GM12891 (cell line): ENCODE data around the gene KDM1B.
A peak's percentile ranks its signal among the peaks of the same experiment; 100 is the strongest.

Source experiments
- DNase-seq: peaks from one replicate; pipeline ENCODE4 v3.0.0; 2011; ENCODE audit warnings: low spot score; ENCODE audit not compliant: insufficient read length
- FAIRE-seq: peaks from 2 replicates; lab custom pipeline; 2011; peaks lifted over from hg19 to GRCh38; lab: Jason Lieb, UNC
- PAX5 ChIP-seq: IDR thresholded peaks from 2 replicates; pipeline ENCODE4 v1.6.1; 2011; ENCODE audit warnings: low read length, moderate library complexity, mild to moderate bottlenecking; ENCODE audit not compliant: insufficient read depth, severe bottlenecking
- POLR2A ChIP-seq: IDR thresholded peaks from 2 replicates; pipeline ENCODE4 v1.6.1; 2011; ENCODE audit warnings: low read depth, low read length, control low read depth
- POLR2AphosphoS5 ChIP-seq: IDR thresholded peaks from 2 replicates; pipeline ENCODE4 v1.6.1; 2011; ENCODE audit warnings: low read depth, low read length, control low read depth
- POU2F2 ChIP-seq: IDR thresholded peaks from 2 replicates; pipeline ENCODE4 v1.6.1; 2011; ENCODE audit warnings: low read depth, mild to moderate bottlenecking, control low read depth, low read length, moderate library complexity
- SPI1 ChIP-seq: IDR thresholded peaks from 2 replicates; pipeline ENCODE4 v1.6.1; 2011; ENCODE audit warnings: low read depth, low read length, control low read depth
- TAF1 ChIP-seq: IDR thresholded peaks from 2 replicates; pipeline ENCODE4 v1.6.1; 2011; ENCODE audit warnings: low read depth, low read length, control low read depth

Gene KDM1B

DNA sequence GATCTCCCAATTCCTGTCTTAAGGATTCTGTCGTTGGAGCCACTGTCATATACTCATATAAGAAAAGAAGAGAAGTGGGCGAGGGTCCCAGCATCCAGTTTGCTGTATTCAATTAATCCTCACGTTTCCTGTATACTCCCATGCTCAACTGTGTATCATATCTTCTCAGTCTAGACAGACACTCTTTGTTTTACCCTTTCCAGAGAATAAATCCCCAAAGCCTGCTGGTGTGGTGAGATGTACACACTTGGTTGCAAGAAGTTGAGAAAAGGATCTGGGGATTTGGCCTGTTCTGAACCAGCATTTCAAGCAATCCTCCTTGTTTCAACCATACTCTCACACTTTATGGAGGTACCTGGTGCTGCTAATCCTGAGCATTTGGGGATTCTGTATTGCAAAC is 3.4 kb upstream of the KDM1B start:
- TF ChIP-seq SPI1 (no peak), POU2F2 (no peak), POLR2AphosphoS5 (no peak), PAX5 (no peak), TAF1 (no peak), POLR2A (no peak)
- FAIRE-seq: no peak
- DNase-seq: no peak

DNA sequence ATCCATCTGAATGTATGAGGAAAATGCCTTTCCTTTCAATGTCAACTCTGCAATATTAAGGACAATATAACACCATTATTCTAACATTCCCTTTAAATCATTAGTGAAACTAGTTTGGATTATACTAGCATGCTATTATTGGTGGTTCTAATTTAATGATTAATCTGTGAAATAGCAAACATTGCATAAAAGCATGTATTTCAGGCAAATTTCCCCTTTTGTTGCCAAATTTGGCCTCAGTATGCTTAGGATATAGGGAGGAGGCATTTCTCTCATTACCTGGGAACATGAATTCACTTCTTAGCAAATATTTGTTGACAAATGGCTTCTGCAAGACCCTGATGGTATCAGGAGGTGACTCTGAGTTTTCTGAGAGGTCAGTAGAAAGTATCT is 1.9 kb upstream of the KDM1B start:
- TF ChIP-seq POU2F2: no peak
- no peak for TF ChIP-seq SPI1
- TF ChIP-seq POLR2AphosphoS5: no peak
- no peak for TF ChIP-seq TAF1
- no peak for TF ChIP-seq PAX5
- no peak for TF ChIP-seq POLR2A
- FAIRE-seq (no peak), DNase-seq (no peak)

DNA sequence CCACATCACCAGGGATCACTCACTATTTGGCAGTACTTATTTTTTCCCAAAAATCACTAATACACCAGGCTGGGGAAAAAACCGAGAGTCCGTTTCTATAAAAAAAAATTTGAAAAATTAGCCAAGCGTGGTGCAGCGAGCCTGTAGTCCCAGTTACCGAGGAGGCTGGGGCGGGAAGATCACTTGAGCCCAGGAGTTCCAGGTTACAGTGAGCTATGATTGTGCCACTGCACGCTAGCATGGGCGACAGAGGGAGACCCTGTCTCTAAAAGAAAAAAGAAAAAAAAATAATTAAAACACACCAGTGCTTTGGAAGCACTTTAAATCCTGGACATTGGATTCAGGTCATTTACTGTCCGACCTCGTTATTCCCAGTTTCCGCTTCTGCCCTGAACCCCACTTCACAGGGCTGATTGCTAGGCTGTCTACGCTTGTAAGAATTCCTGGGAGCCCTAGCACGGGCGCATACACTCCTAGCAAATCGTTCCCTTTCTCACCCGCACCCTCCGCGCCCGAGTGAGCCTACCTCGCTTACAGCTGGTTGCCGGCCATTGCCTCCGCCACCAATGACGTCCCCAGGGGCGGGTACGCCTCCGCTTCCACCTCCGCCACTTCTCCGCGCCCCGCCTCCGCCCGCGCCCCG is 594 bp upstream of the KDM1B start, which contains the start of gene TPMT:
TSS of gene TPMT (minus strand) at position 571 of the 643 bp plus-strand sequence. CDS start 5,950 bp downstream, outside the sequence.
- FAIRE-seq: no peak
- DNase-seq: no peak
- TF ChIP-seq PAX5 (no peak), POLR2AphosphoS5 (peak; percentile 59; the same call in 1 of the 2 replicates), TAF1 (peak; percentile 70; the same call in 1 of the 2 replicates), POLR2A (peak; percentile 79)

DNA sequence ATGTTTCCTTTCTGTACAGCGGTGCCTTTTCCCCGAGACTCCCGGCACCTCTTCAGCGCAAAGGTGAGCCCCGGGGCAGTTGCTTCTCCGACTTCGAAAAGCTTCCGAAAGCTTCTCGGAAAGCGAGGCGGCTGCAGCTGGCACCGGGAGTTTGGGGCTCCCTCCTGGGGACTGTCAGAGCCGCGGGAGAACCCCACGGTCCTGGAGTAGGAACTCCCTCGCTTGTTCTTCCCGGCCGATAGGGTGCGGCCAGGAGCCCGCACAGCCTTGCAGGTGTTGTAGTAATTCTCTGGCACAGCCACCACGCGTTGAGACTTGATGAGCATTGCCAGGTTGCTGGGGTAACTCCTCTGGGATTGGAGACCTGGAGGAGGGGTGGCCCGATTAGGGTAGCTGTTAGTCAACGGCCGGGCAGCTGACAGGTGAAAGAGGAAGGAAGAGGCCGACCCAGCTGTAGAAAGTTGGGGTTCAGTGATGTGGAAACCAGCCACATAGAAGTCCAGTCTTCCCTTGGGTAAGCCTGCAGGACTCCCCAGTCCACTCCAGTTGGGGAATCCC is 721 bp downstream of the KDM1B start:
- DNase-seq: peak; percentile 43
- FAIRE-seq: peak; percentile 93

DNA sequence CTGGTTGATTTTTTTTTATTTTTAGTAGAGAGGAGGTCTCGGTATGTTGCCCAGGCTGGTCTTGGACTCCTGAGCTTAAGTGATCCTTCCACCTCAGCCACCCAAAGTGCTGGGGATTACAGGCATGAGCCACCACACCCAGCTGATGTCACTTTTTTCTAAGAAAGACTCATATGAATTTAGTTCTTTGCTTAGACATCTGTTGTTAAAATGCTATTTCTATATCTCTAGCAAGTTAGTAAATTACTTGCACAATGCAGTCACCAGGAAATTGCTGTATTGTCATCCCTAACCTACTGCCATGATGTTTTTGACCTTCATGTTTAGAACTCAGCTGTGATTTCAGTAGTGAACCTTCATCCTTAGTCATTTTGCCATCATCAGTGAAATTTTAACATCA is 5.7 kb downstream of the KDM1B start:
- FAIRE-seq: no peak
- DNase-seq: no peak
- no peak for TF ChIP-seq POLR2AphosphoS5

More for the DNA sequence above, 721 bp downstream of the KDM1B start:
- TF ChIP-seq SPI1 (peak; percentile 57), PAX5 (peak; percentile 70), POU2F2 (0 out of 2 replicates have a peak, but pooled peaks have one; percentile 29), POLR2AphosphoS5 (no peak), TAF1 (no peak), POLR2A (no peak)

DNA sequence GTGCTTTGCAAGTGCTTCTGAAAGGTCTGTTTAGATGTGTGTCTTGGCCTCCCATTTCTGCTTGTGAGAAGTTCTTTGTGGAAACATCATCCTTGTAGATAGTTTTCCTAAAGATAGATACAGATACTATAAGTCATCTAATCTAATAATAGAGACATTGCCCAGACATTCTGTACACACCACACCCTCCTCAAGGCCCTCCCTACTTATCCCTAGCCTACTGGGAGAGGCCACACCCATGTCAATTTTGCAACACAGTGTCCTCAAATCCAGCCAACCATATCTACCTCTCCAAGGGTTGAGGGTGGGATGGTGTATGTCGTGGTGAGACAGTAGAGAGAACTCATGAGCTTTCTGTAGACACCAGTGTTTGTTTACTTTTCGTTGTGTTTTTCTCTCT is 6.2 kb downstream of the KDM1B start:
- no peak for TF ChIP-seq TAF1
- no peak for TF ChIP-seq SPI1
- TF ChIP-seq POU2F2: no peak
- TF ChIP-seq POLR2A: no peak
- TF ChIP-seq POLR2AphosphoS5: no peak
- no peak for TF ChIP-seq PAX5
- no peak for FAIRE-seq
- DNase-seq: no peak

DNA sequence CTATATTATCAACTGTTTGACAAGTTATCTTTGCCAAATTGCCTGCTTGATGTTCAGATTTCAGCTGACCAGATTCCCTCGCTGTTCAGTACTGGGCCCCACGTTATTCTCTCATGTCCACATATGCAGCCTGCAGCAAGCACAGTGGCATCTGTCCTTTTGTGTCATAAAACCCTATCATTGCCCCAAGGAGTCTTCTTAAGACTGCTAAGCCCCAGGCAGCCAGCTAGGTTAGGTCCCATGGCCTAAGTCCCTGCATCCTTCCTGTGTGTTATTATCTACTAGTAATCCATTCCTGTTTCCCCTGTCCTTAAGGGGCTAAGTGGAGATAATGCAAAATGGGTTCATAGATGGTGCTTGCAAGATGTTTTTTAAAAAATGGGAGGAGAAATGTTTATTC is 7.2 kb downstream of the KDM1B start:
- no peak for DNase-seq
- FAIRE-seq: no peak
- TF ChIP-seq POLR2A (no peak), PAX5 (no peak), POU2F2 (no peak), TAF1 (no peak), POLR2AphosphoS5 (no peak), SPI1 (no peak)

DNA sequence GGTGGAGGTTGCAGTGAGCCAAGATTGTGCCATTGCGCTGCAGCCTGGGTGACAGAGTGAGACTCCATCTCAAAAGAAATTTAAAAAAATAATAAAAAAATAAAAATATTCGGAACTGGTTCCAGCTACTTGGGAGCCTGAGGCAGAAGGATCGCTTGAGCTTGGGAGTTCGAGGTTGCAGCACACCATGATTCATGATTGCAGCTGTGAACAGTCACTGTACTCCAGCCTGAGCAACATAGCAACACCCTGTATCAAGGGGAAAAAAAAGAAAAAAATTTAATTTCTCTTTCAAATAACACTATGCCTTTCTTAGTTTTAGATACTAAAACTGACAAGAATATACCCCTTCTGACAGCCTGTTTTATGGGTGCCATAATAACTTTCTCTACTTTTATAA is 10.5 kb downstream of the KDM1B start:
- no peak for TF ChIP-seq POLR2AphosphoS5
- no peak for TF ChIP-seq POU2F2
- no peak for DNase-seq
- FAIRE-seq: no peak

DNA sequence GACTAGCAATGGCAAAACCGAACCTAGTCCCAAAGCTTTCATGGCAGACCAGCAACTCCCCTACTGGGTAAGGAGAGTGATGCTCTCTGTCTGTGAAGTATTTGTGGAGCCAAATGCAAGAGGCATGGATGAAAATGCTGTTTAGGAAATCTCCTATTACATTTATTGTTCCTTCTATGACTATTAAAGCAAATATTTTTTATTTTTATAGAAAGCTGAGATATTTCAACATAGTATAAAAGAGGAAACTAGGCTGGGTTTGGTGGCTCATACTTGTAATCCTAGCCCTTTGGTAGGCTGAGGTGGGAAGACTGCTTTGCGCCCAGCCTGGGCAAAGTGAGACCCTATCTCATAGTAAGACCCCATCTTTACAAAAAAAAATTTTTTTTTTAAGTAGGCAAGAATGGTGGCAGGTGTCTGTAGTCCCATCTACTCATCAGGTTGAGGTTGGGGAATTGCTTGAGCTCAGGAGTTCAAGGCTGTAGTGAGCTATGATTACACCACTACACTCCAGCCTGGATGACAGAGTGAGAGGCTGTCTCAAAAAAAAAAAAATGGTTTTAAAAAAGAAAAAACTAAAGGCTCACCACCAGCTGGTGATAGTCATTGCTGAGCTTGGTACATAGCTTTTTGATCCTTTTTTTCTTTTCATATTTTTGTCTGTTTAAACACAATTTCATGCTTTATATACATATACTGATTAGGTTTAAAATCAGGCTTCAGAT is 11.3 kb downstream of the KDM1B start:
- no peak for TF ChIP-seq POLR2AphosphoS5
- DNase-seq: no peak
- no peak for FAIRE-seq

DNA sequence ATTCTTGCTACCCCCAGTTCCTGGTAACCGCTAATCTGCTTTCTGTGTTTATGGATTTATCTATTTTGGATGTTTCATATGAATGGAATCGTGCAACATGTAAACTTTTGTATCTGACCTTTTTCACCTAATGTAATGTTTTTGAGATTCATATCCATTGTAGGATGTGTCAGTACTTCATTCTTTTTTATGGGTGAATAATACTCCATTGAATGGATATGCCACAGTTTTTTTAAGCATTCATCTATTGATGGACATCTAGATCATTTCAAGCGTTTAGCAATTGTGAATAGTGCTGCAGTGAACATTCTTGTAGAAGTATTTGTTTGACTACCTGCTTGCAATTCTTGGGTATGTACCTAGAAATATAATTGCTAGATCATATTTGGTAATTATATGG is 13.0 kb downstream of the KDM1B start:
- no peak for DNase-seq
- no peak for TF ChIP-seq TAF1
- no peak for TF ChIP-seq POLR2AphosphoS5
- no peak for TF ChIP-seq SPI1
- no peak for TF ChIP-seq POLR2A
- TF ChIP-seq POU2F2: no peak
- no peak for TF ChIP-seq PAX5
- no peak for FAIRE-seq
